T47D (cell line): ENCODE data around the gene WEE2.
A peak's percentile ranks its signal among the peaks of the same experiment; 100 is the strongest.
"Not testable (repeated sequence)": the region's sequence is repeated elsewhere in the genome, so short reads cannot be mapped to it uniquely, and the experiment has no call there.

Experiments used
- DNase-seq, 2 experiments: peaks; one replicate each; pipeline versions ENCODE4 v3.0.0 to v3.0.0-alpha.2; 2011 to 2012; ENCODE audit warnings: low read depth in 1 of 2, low spot score in 1 of 2
- JUND ChIP-seq: IDR thresholded peaks from 2 replicates; pipeline ENCODE4 v1.6.1; 2012; ENCODE audit warnings: low read depth
- in situ Hi-C: cut with HindIII; loops from 2 replicates; pipeline ENCODE4 v1.10.0; 2016; ENCODE audit warnings: low sequenced_read_pairs, low pct_unique_long_range_greater_than_20kb

WEE2 gene

GRCh38 chr7:141737836-141738591, 29.9 kb downstream of the WEE2 start, which contains the start of gene SSBP1:
Gene SSBP1, plus strand, starts transcription at chr7:141738358. Its CDS starts 809 bp downstream, at chr7:141739167.
- no peak for TF ChIP-seq JUND
- peak; percentile 51 to 96 for DNase-seq
- in situ Hi-C loops = no loop called here

GRCh38 chr7:141738592-141739013, 30.4 kb downstream of the WEE2 start:
- in situ Hi-C loops = no loop called here
- TF ChIP-seq JUND = no peak
- DNase-seq = no peak

- in situ Hi-C loops = no loop called here
- TF ChIP-seq JUND = no peak
- no peak for DNase-seq
Observed at GRCh38 chr7:141739250-141739649, 31.1 kb downstream of the WEE2 start.

GRCh38 chr7:141742229-141742628, 34.1 kb downstream of the WEE2 start:
- DNase-seq = no peak
- no peak for TF ChIP-seq JUND
- in situ Hi-C loops = no loop called here

GRCh38 chr7:141744131-141744530, 36.0 kb downstream of the WEE2 start:
- TF ChIP-seq JUND = no peak
- in situ Hi-C loops = no loop called here
- no peak for DNase-seq

- in situ Hi-C loops = no loop called here
- TF ChIP-seq JUND = no peak
- DNase-seq = no peak
Observed at GRCh38 chr7:141748396-141748795, 40.2 kb downstream of the WEE2 start.

- peak in 1 of 2 experiments; percentile 5 for DNase-seq
- in situ Hi-C loops = not testable (repeated sequence)
Observed at GRCh38 chr7:141751904-141752303, 43.8 kb downstream of the WEE2 start.

- TF ChIP-seq JUND = no peak
- in situ Hi-C loops = no loop called here
- peak in 1 of 2 experiments; percentile 7 for DNase-seq
Observed at GRCh38 chr7:141752634-141753033, 44.5 kb downstream of the WEE2 start.

GRCh38 chr7:141754939-141755338, 46.8 kb downstream of the WEE2 start:
- peak in 1 of 2 experiments; percentile 55 for DNase-seq
- TF ChIP-seq JUND = no peak
- in situ Hi-C loops = no loop called here

- no peak for DNase-seq
- no peak for TF ChIP-seq JUND
- in situ Hi-C loops = no loop called here
Observed at GRCh38 chr7:141763797-141764196, 55.6 kb downstream of the WEE2 start, which contains the start of gene TAS2R3. Gene TAS2R3, plus strand, starts transcription at chr7:141764097. Its CDS starts 62 bp downstream, at chr7:141764159.

- in situ Hi-C loops, DNase-seq: not testable (repeated sequence)
Observed at GRCh38 chr7:141770083-141770583, 62.0 kb downstream of the WEE2 start.

- TF ChIP-seq JUND = no peak
- in situ Hi-C loops = no loop called here
- DNase-seq = no peak
Observed at GRCh38 chr7:141776374-141776773, 68.2 kb downstream of the WEE2 start, which contains the start of gene TAS2R4. Gene TAS2R4, plus strand, starts transcription at chr7:141776674. Its CDS starts 1,815 bp downstream, at chr7:141778489.
